ENCODE measurements around the gene DCUN1D4.

Gene DCUN1D4

DNA sequence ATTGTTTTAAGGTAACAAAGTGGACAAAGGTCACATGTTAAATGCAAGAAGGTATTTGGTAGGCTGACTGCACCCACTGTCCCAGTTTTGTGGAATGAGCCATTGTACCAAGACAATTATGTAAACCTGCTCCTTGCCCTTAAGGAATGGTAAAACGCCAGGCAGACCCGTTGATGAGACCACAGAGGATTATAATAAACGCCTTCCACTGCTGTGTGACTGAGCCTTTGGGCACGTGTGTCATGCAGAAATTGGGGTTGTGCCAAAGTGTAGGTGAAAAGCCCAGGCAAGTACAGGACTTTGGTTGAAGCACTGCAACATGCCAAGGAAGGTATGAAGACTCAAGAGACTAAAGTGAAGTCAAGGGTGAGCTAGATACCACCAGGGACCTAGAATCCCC, 117.5 kb downstream of the DCUN1D4 start:
- TF ChIP-seq, protein P1, sequence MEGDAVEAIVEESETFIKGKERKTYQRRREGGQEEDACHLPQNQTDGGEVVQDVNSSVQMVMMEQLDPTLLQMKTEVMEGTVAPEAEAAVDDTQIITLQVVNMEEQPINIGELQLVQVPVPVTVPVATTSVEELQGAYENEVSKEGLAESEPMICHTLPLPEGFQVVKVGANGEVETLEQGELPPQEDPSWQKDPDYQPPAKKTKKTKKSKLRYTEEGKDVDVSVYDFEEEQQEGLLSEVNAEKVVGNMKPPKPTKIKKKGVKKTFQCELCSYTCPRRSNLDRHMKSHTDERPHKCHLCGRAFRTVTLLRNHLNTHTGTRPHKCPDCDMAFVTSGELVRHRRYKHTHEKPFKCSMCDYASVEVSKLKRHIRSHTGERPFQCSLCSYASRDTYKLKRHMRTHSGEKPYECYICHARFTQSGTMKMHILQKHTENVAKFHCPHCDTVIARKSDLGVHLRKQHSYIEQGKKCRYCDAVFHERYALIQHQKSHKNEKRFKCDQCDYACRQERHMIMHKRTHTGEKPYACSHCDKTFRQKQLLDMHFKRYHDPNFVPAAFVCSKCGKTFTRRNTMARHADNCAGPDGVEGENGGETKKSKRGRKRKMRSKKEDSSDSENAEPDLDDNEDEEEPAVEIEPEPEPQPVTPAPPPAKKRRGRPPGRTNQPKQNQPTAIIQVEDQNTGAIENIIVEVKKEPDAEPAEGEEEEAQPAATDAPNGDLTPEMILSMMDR (IDR thresholded peaks at IDR 0.05; ENCODE audit: insufficient read depth, low read length, poor library complexity, severe bottlenecking): no peak
- Histone ChIP-seq H3K27me3 (replicated peaks; ENCODE audit: control insufficient read depth, insufficient read depth, low read length) (no peaks in the 10 kb centered on the region), H3K4me3 (replicated peaks; ENCODE audit: low read depth, low read length) (no peak overlapping the region), H3K36me3 (ENCODE audit: control insufficient read depth, insufficient read depth, low read length) (no peaks in the 10 kb centered on the region)
- no peak for DNase-seq (ENCODE audit: extremely low read depth, insufficient read length)

DNA sequence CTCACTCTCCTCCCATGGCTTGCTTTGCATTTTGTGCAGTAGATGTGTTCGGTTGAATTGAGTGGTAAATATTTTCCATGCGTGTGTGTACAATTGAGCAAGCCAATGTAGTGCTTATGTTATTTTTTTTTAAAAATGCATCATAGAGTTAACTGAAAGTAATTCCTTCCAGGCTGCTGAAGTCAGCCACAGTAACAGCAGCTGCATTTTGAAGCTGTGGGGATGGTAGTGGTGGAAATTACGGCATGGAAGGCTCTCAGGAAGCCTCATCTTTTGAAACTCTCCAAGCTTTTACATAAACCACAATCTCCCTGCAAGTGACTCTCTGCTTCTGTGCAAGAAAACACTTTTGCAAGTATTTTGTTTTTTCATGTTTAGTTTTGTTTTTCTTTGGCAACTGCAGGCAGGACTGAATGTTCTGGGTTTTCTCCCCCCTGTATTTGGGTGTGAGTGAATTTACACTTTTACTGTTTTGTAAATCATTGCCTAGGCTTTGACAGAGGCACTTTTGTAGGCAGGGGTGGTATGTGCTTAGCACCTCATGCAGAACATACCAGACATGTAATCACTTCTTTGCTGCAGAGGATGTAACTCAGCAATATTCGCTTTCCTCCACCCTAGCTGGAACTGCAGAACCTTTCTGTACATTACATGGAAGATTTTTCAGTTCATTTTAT, 121.0 kb downstream of the DCUN1D4 start:
- DNase-seq (ENCODE audit: extremely low read depth, insufficient read length): no peak
- TF ChIP-seq, protein P1 (IDR thresholded peaks at IDR 0.05; ENCODE audit: insufficient read depth, low read length, poor library complexity, severe bottlenecking): no peak
- H3K36me3 ChIP-seq (ENCODE audit: control insufficient read depth, insufficient read depth, low read length): no peaks in the 10 kb centered on the region
- H3K4me3 ChIP-seq (replicated peaks; ENCODE audit: low read depth, low read length): no peak overlapping the region
- H3K27me3 ChIP-seq (replicated peaks; ENCODE audit: control insufficient read depth, insufficient read depth, low read length): no peaks in the 10 kb centered on the region

DNA sequence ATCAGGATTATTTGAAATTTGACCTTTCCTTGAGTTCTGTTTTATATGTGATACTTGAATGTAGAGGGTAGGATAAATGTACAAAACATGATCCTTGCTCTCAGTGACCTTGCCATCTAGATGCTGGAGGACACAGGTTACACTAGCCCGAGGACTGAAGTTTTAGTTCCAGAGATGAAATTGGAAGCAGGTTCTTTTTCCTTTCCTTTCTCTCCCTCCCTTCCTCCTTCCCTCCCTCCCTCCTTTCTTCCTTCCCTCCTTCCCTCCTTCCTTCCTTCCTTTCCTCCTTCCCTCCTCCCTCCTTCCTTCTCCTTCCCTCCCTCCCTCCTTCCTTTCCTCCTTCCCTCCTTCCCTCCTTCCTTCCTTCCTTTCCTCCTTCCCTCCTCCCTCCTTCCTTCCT, 122.9 kb downstream of the DCUN1D4 start:
- DNase-seq (ENCODE audit: extremely low read depth, insufficient read length): no peak
- H3K27me3 ChIP-seq (replicated peaks; ENCODE audit: control insufficient read depth, insufficient read depth, low read length): no peaks in the 10 kb centered on the region
- no peaks in the 10 kb centered on the region for H3K36me3 ChIP-seq (ENCODE audit: control insufficient read depth, insufficient read depth, low read length)
- H3K4me3 ChIP-seq (replicated peaks; ENCODE audit: low read depth, low read length): no peak overlapping the region
- TF ChIP-seq, protein P1 (IDR thresholded peaks at IDR 0.05; ENCODE audit: insufficient read depth, low read length, poor library complexity, severe bottlenecking): no peak
